ENCODE data around the gene PBXIP1. TPM values are rescaled to one million over a fixed set of nuclear protein-coding genes. Genes with fewer than 3 reads are reported as not detected.

Gene PBXIP1
- total RNA-seq, 1 donor = 52.2 TPM

DNA sequence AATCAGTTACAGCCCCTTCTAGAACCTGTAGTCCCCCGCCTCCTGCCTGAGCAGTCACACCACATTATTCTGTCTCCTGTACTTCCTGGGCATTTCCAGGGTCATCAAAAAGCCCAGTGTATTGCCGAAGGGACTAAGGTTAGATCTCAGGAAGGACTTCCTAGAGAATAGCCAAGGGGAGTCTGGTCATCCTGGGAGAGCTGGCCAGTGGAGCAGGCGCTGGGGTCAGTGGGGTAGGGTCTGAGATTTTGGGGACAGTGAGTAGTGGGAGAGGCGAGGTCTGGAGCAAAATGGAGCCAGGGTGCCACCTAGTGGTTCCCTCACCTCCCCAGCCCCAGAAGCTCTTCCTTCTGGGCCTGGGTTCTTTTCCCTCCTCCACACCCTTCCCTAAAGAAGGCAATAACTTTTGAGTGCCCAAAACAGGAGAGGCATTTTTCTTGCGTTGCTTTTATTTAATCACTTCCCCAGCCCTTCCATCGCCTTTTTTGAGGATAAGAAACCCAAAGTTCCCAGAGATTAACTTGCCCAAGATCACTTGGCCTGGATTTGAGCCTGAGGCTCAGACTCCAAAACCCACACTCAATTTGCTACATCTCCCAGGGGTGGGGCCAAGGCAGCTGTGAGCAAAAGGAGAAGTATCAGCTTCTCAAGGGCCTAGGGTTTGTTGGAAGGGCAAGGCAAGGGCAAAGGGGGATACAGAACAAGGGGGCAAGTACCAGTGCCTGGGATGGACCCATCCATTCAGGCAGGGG is 12.1 kb downstream of the PBXIP1 start:
- peak; percentile 45 for DNase-seq (ENCODE audit: low read depth)
- TF ChIP-seq, protein P1, sequence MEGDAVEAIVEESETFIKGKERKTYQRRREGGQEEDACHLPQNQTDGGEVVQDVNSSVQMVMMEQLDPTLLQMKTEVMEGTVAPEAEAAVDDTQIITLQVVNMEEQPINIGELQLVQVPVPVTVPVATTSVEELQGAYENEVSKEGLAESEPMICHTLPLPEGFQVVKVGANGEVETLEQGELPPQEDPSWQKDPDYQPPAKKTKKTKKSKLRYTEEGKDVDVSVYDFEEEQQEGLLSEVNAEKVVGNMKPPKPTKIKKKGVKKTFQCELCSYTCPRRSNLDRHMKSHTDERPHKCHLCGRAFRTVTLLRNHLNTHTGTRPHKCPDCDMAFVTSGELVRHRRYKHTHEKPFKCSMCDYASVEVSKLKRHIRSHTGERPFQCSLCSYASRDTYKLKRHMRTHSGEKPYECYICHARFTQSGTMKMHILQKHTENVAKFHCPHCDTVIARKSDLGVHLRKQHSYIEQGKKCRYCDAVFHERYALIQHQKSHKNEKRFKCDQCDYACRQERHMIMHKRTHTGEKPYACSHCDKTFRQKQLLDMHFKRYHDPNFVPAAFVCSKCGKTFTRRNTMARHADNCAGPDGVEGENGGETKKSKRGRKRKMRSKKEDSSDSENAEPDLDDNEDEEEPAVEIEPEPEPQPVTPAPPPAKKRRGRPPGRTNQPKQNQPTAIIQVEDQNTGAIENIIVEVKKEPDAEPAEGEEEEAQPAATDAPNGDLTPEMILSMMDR (IDR thresholded peaks at IDR 0.05; ENCODE audit: insufficient read depth, low read depth, low read length) = peak; percentile 77
- no peak overlapping the region for H3K4me3 ChIP-seq (ENCODE audit: low read depth, low read length)

DNA sequence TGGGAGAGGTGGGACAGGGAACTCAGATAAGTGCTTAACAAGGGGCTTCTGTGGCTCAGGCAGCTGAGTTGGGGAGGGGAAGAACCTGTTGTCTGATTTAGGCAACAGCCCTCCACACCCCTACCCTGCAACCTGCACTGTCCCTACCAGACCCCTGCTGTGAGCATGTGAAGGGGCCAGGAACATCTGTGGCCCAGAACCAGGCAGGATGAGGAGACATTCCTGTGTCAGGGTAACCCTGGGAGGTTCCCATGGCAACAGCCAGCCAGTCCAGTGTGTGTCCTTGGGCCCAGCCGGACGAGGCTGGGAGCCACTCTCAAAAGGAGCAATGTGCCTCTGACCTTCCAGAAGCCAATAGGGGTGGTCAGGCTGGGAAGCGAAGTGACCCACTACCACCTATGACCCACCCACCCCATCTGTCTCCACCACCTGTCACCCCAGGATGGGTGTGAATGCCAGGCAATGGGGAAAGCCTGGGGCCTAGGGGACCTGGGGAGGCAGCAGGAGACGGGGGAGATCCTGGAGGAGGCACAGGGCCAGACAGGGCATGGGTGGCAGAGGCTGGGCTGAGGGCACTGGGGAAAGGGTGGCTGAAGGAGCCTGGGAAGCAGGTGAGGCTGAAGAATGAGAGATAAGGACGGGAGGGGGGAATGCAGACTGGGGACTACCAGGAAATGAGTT is 14.4 kb downstream of the PBXIP1 start:
- H3K4me3 ChIP-seq (ENCODE audit: low read depth, low read length) = no peak overlapping the region
- TF ChIP-seq, protein P1 (IDR thresholded peaks at IDR 0.05; ENCODE audit: insufficient read depth, low read depth, low read length) = no peak
- DNase-seq (ENCODE audit: low read depth) = peak; percentile 5

DNA sequence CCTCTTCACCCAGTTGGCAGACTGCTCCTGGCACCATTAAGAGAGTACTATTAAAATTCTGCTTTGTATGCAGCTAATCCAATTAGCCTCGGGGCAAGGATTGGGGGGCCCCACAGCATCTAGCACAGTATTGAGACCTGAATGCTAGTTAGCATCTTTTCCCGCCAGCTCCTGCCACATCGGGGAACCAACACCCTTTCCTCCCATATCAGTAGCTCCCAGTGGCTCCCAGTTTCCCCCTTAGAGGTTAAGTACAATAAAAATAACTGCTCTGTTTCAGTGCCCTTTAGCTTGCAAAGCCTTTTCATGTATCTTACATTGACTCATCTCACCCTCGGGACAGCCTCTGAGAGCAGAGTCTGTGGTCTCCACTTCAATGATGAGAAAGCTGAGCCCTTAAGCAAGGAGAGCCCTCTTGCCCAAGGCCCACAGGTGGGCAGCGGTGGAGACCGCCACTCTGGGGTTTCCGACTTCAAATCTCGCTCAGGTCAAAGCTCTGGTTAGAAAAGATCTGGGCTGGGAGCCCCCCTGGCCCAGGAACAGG is 15.2 kb downstream of the PBXIP1 start:
- H3K4me3 ChIP-seq (ENCODE audit: low read depth, low read length) = no peak overlapping the region
- TF ChIP-seq, protein P1 (IDR thresholded peaks at IDR 0.05; ENCODE audit: insufficient read depth, low read depth, low read length) = no peak
- DNase-seq (ENCODE audit: low read depth) = no peak

DNA sequence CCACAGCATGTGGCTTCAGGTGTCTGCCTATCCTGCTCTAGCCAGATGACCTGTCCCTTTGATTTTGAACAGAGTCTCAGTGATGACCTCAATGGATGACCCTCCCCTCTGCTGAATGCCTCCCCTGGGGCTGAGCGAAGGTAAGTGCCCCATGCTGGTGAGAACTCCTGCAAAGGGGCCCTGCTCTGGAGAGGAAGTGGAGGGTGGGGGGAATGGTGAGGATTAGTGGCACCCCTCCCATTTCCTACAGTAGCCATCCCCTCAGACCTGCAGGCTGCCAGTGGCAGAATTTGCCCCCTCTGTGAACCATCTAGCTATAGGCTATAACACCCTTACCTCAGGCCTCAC is 15.7 kb downstream of the PBXIP1 start:
- no peak for DNase-seq (ENCODE audit: low read depth)
- TF ChIP-seq, protein P1 (IDR thresholded peaks at IDR 0.05; ENCODE audit: insufficient read depth, low read depth, low read length) = no peak
- H3K4me3 ChIP-seq (ENCODE audit: low read depth, low read length) = no peak overlapping the region

DNA sequence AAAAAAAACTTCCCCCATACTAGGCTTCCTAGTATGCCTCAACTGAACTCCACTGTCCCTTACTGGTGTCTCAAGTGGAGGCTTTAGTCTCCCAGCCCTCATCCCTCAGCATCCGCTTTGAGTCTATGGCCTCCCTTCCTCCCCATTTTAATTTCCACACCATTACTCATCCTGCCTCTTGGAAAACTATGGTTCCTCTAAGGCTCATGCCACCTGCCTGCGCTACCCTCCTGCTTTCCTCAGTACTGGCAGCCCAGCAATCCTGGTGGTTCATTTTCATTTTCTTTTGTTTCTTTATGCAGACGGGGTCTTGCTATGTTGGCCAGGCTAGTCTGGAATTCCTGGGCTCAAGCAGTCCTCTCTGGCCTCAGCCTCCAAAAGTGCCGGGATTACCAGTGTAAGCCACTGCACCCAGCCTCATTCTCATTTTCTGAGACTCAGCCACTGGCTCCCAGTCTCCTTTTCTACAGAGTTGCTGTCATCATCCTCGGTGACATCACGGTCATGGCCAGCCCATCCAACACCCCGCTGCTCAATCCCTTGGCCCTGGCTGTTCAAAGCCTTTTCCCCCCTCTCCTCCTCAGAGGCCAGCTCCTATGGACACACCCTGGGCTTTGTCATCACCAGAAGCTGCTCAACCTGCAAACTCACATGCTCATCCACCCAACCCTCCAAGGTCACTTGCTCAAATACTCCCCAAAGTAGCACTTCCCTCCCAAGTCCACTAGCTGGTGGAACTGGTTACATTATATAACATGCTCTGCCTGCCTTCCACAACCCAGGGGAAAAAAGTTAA is 17.1 kb downstream of the PBXIP1 start:
- TF ChIP-seq, protein P1 (IDR thresholded peaks at IDR 0.05; ENCODE audit: insufficient read depth, low read depth, low read length) = no peak
- no peak overlapping the region for H3K4me3 ChIP-seq (ENCODE audit: low read depth, low read length)
- DNase-seq (ENCODE audit: low read depth) = no peak

DNA sequence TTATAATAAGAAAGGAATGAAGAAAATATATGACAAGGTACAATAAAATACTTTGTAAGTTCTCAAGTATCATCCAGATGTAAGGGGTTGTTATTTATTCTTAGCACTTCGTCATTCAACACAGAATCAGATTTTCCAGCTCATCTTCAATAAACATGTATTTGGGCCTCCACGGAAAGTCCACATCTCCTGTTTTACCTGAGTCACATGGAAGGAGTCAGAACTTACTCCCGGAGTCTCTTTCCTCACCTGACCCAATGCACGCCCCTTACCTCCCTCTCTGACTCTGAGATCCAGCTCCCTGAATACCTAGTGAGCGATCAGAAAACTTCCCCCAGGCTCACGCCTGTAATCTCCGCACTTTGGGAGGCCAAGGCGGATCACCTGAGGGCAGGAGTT is 17.9 kb downstream of the PBXIP1 start:
- TF ChIP-seq, protein P1 (IDR thresholded peaks at IDR 0.05; ENCODE audit: insufficient read depth, low read depth, low read length) = no peak
- H3K4me3 ChIP-seq (ENCODE audit: low read depth, low read length) = peak overlapping the region; percentile 83
- DNase-seq (ENCODE audit: low read depth) = no peak
